HG02588 (cell line): Measurements from ENCODE around the gene PIAS4.

ENCODE experiments used
- ATAC-seq: cut with Tn5 transposase; IDR thresholded peaks from one replicate; pipeline ENCODE4 v1.9.1; 2021; ENCODE audit warnings: mild to moderate bottlenecking, moderate library complexity; ENCODE audit not compliant: unreplicated experiment

The PIAS4 gene

GRCh38 chr19:4038661-4039423 lies 31.3 kb downstream of the PIAS4 start:
- ATAC-seq = no peak

DNA sequence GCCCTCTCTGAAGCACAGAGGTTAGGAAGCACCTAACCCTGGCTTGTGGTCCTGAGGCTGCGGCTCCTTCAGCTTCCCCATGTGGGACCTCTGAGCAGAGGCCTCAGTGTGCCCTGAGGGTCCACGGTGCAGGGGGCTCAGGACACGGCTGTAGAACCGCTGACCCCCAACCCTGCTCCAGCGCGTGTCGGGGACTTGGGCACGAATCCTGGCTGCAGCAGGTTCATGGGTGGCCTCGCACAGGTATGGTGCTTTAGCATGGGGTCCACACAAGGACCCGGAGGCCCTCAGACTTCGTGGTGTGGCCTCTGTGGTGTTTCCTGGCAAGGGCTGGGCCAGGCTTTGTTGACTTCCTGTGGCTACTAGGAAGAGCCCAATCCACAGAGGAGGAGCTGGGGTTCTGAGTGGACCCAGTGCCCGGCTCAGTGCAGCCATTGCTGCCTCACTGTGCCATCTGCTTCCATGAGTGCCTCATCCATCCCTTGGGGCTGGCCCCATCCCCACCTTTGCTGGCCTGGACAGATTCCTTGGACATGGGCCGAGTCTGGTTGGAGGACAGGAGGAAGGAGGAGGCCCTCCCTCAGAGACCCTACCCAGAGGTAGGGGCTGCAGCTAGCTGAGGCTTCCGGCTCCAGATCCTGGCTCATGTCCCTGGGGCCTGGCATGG lies 34.7 kb downstream of the PIAS4 start:
- ATAC-seq = no peak

- no peak for ATAC-seq
Measured at GRCh38 chr19:4042731-4043082, 35.2 kb downstream of the PIAS4 start.

GRCh38 chr19:4043401-4043800 lies 35.9 kb downstream of the PIAS4 start:
- ATAC-seq = no peak

DNA sequence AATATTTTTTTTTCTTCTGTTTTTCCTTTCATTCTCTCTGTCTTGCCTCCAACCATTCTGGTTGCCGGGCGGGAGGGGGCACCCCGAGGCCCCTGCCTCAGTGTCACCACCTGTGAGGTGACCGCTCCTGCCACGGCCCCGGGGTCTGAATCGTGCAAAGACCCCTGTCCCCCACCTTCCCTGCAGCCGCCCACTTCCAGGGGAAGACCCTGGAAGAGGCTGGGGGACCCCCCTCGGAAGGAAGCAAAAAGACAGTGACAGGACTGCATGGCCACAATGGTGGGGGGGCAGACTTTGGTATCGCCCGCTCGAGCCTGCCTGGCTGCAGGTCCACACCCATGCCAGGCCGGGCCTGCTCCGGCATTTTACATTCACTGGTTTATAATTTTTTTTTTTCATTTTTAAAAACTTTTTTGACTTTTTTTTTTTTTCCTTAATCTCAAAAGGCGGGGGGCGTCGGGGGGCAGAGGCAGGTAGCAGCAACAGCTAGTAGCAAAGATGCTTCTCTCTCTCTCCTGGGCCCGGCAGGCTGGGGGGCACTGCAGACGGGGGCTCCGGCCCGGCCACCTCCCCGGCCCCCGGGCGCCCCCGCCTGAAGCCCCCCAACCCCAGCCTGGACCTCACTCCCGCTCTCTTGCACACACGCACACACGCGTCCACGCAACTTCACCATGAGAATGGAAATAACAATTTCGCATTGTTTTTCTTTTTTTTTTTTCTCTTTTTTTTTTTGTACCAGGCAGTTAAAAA lies 36.6 kb downstream of the PIAS4 start:
- ATAC-seq = no peak

GRCh38 chr19:4044990-4045465 lies 37.5 kb downstream of the PIAS4 start:
- no peak for ATAC-seq

DNA sequence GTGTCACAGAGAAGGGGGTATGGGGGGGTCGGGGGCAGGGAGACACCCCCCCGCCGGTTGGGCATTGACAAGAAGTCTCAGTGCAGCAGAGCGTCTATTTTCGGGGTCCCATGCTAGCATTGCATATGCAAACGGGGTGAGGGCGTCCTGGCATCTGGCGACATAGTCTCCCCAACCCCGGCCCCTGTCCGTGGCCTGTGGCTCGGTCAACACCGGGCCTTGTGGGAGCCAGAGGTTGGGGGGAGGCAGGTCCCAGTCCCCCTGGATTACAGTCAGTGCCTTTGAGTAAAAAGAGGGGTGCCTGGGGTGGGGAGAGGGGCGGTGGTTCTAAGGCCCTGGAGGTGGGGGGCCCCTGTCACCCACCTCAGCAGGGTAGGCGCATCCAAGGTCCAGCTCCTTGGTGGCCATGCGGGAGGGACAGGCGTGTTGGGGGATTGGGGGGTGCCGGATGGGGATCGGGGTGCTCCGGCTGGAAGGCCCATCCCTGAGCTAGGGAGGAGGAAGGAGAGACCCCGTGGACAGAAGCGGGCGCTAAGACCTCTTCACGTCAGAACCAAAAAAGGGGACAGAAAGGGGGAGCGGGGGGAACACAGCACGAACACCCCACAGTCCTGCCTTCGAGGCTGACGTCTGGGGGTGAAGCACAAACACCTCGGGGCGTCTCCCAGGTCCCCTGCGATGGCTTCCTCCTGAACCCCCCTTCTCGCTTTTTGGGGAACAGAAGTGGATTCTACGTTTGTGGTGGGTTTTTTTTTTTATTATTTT lies 38.2 kb downstream of the PIAS4 start:
- no peak for ATAC-seq

- no peak for ATAC-seq
Measured at GRCh38 chr19:4046362-4046691, 38.8 kb downstream of the PIAS4 start.

GRCh38 chr19:4046946-4047683 lies 39.6 kb downstream of the PIAS4 start:
- no peak for ATAC-seq

- no peak for ATAC-seq
Measured at GRCh38 chr19:4049432-4049831, 41.9 kb downstream of the PIAS4 start.

DNA sequence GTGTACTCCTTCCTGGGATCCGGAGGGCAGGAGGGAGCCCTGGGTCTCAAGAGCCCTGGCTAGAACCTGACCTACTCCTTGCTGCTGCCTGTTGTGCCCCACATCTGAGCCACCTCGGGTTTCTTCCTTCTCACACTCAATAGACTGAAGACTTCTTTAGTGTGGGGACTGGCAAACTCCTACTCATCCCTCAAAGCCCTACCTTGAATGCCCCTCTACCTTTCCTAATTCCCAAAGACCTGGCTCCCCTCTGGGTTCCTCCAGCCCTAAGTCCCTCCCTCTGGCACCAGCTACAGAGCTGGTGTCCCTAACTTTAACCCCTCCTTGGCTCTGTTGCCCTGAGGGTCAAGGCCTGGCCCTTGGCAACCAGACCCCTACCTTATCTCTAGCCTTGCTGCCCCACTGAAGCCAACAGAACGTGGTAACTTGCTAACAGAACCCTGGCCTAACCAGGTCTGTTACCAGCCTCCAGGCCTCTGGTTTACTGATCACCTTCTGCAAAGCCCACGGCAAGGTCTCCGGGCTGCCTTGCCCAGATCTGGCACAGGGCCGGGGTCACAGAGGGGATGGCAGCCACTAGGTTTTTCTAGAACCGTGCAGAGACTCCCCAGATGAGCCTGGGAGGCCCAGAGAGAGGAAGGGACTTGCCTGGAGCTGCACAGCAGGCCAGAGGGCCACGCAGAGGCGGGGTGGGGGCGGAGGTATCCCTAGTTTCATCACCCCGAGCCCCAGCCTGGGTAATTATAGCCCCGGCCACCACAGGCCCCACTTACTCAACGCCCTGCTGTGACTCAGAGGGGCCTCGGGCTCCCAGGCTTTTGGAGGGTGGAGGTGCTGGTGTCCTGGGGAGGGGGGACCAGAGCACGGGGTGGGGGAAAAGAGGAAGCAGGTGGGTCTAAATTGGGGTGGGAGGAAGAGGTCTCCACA lies 43.9 kb downstream of the PIAS4 start:
- ATAC-seq = no peak

- no peak for ATAC-seq
Measured at GRCh38 chr19:4052114-4052992, 44.8 kb downstream of the PIAS4 start.

GRCh38 chr19:4052993-4053422 lies 45.5 kb downstream of the PIAS4 start:
- no peak for ATAC-seq

- ATAC-seq = no peak
Measured at GRCh38 chr19:4053423-4054324, 46.1 kb downstream of the PIAS4 start.

DNA sequence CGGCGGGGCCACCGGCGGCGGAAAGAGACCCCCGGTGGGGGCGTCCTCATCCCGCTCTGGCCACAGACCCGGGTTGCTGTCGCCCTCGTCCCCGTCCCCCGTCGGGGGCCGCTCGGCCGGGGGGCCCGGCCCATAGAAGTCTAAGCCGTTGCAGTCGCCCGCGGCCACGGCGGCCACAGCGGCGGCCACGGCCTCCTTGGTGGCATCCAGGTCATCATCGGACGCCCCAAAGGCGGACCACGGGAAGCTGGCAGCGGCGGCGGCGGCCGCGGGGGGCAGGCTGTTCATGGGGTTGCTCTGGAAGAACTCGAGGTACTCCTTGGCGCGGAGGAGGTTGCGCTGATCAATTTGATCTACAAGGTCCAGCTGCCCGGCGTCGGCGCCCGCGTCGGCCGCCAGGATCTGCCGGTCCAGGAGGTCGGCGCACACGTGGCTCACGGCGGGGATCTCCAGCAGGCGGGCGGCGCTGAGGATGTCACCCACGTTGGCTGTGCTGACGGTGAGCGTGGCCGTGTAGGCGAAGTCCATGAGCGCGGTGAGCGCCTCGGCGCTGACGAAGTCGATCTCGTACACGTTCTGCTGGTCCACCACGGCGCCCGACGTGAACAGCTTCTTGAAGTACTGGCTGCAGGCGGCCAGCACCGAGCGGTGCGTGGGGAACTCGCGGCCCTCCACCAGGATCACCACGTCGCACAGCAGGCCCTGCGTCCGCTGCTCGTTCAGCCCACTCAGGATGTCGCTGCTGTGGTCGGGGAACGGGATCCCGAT lies 47.1 kb downstream of the PIAS4 start:
- ATAC-seq = no peak

DNA sequence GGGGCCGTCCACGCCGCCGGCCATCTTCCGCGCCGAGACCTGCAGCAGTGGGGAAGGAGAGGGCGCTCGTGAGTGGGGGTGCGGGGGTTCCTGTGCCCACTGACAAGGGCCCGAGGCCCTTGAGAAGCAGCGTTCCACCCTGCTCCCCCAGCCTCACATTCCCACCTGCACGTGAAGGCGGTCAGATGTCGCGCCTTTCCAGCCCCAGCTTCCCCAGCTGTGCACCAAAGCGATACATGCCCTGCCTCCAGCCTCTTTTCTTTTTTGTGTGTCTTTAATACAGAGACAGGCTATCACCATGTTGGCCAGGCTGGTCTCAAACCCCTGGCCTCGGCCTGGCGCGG lies 47.6 kb downstream of the PIAS4 start:
- no peak for ATAC-seq
